HG03565 (cell line): ENCODE data around the gene MUC5B.
"Not testable (repeated sequence)": the region's sequence is repeated elsewhere in the genome, so short reads cannot be mapped to it uniquely, and the experiment has no call there.

Source experiments
- ATAC-seq: cut with Tn5 transposase; IDR thresholded peaks from one replicate; pipeline ENCODE4 v1.9.1; 2021; ENCODE audit warnings: mild to moderate bottlenecking, moderate library complexity; ENCODE audit not compliant: unreplicated experiment

Gene MUC5B

GRCh38 chr11:1261241-1262071 lies 38.6 kb downstream of the MUC5B start:
- ATAC-seq, result no peak

DNA sequence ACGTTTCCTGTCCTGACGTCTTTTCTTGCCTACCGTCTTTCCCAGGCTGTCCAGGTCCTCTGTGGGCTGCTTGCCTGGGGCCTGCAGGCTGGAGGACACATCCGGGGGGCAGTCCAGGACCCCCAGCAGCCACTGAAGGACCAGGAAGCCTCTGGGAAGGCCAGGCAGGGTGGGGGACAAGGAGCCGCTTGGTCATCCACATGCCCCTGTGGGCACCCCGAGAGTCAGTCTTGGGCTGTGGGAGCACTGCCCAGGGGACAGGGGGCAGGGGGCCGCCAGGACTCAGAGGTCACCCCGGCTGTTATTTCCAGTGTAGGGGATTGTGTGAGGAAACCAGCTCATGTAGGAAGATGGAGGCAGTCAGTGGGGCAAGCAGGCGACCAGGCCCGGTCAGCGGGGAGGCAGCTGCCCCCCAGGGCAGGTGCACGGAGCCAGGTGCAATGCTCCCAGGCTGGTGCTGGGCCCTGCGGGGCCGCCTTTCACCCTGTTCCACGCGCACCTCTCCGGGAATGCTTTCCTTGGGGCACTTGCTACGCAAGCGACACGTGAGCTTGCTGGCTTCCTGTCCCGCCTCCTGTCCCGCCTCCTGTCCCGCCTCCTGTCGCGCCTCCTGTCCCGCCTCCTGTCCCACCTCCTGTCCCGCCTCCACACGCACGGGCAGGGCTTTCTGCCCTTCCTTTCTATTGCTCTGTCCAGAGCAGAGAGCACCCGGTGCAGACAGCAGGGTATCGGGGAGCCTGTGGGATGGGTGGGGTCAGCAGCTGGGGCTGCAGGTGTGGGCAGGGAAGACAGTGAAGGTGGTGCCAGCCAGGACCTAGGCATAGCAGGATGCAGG lies 39.5 kb downstream of the MUC5B start:
- ATAC-seq, result no peak

DNA sequence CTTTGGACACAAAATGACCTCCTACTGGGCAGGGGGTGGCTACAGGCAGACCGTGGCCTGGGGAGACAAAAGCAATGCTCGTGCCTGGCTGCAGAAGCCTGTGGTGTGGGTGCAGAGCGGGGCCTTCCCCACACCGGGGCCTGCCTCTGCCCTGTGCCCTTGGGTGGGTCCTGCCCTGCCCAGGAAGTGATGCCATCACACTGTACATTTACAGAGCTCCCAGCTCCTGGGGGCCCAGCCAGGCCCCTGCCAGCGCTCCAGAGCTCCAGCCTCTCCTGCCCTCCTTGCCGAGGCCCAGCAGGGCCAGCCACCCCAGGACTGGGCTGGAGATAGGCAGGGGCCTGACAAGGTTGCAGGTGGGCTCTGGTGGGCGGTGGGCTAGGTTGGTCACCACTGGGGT lies 40.1 kb downstream of the MUC5B start:
- ATAC-seq, result no peak

GRCh38 chr11:1264444-1264843 lies 41.6 kb downstream of the MUC5B start:
- not testable (repeated sequence) for ATAC-seq

GRCh38 chr11:1265480-1265879 lies 42.6 kb downstream of the MUC5B start:
- ATAC-seq, result not testable (repeated sequence)

DNA sequence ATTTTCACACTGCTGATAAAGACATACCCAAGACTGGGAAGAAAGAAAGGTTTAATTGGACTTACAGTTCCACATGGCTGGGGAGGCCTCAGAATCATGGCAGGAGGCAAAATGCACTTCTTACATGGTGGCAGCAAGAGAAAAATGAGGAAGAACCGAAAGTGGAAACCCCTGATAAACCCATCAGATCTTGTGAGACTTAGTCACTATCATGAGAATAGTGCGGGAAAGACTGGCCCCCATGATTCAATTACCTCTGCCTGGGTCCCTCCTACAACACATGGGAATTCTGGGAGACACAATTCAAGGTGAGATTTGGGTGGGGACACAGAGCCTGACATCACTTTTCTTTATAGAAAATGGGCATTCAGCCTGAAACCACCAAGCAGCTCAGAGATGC lies 44.1 kb downstream of the MUC5B start:
- ATAC-seq, result not testable (repeated sequence)

DNA sequence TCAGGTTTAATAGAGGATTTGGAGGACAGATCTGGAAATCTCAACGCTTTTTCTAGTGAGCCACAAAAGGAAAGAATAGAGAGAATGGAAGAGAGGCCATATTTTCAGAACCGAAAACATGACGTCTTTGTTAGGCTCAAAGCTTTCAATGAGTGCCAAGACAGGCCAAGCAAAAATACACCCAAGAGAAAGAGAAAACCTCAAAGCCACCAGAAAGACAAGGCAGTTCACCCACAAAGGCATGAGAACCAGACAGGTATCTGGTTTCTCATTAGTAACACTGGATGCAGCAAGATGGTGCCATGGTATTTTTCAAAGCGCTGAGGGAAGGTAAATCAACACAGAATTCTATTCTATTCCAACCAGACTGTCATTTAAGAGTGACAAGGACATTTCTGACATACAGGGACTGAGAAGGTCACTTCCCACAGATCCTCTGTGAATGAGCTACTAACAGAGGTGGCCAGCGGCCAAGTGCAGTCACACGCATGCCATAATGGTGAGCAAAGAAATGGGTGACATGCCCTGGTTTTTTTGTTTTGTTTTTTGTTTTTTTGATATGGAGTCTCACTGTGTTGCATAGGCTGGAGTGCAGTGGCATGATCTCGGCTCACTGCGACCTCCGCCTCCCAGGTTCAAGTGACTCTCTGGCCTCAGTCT lies 44.7 kb downstream of the MUC5B start:
- ATAC-seq, result no peak

DNA sequence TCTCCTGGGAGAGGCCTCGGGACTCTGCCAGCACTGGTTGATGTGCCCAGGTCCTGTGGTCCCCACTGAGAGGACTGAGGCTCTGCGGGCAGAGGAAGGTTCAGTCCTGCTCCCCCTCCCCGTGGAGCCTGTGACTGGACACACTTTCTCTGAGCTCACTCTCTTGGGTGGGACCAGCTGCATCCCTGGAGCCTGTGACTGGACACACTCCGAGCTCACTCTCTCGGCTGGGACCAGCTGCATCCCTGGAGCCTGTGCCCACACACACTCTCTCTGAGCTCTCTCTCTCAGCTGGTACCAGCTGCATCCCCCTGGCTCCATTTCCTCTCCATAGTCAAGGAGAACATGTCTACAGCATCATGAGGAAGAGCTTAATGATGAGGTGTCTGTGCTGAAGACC lies 47.1 kb downstream of the MUC5B start:
- ATAC-seq, result no peak

DNA sequence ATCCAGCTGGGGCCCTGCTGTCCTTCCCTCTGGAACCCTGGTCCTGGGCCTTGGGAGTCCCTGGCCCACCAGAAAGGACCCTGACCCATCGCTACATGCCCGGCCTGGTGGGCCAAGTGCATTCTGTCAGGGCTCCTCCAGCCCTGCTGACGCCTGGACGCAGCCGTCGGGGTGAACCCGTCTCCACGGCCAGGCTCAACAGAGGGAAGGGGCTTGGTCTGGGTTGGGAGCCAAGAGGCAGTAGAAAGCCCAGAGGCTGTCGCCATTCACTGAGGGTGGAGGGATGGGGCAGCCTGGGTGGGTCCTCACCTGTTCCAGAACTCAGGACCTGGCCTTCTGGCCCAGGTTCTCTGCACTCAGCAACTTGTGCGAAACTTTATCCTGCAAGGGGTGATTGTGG lies 47.6 kb downstream of the MUC5B start:
- ATAC-seq, result no peak

DNA sequence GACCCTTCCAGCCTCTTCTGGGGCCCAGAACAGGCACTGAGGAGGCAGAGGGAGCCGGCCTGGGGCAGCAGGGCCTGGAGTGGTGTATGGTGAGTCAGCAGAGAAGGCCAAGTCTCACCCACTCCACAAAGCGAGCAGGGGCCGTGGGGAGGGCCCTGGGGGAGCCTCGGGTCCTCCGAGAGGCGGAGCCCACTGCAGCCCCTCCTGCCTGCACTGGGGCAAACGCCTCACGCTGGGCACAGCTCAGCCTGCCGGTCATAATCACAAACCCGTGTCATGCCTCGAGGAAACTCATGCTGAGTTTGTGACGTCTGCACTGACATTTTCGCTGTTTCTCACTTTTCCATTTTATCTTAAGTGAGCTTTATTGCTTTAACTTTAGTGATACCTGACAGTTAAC lies 48.1 kb downstream of the MUC5B start:
- ATAC-seq, result no peak

- no peak for ATAC-seq
These were observed 48.5 kb downstream of the MUC5B start for GRCh38 chr11:1271406-1271805.

GRCh38 chr11:1271927-1272326 lies 49.1 kb downstream of the MUC5B start:
- ATAC-seq, result no peak

- ATAC-seq, result no peak
These were observed 49.7 kb downstream of the MUC5B start for GRCh38 chr11:1272531-1272930.

DNA sequence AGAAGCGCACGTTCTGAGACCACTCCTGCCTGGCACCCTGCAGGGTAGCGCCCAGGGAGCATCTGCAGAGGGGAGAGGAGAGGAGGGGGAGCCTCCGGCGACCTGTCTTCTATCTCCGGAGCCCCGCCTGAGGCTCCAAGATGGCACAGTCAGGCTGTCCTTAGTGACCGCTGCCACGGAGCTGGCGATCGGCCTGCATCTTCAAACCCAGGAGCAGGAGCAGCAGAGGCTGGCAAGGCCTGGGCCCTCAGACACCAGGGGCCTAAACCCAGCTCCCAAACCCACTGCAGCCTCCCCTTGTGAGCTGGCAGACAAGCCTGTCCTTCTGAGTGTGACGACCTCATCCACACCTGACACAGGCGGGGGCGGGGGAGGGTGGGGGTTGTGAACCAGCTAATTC lies 51.6 kb downstream of the MUC5B start:
- ATAC-seq, result no peak

DNA sequence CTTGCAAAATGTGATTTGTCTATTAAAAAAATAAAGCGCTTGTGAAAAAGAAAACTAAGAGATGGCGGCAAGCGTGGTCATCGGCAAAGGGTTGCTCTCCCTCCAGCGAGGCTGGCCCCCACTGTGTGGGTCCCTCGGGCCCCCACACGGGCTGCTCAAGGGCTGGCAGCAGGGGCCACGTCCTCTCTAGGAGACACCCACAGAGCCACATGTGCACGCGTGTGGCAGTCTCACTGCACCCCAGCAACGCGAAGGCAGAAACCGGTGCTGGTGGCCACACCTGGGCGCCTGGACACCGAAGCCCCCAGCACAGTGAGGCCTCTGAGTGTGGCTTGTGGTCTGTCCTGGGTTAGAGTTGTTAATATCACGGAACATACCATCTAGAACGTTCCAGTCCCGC lies 52.2 kb downstream of the MUC5B start:
- no peak for ATAC-seq

- ATAC-seq, result no peak
These were observed 53.4 kb downstream of the MUC5B start for GRCh38 chr11:1276041-1276790.

DNA sequence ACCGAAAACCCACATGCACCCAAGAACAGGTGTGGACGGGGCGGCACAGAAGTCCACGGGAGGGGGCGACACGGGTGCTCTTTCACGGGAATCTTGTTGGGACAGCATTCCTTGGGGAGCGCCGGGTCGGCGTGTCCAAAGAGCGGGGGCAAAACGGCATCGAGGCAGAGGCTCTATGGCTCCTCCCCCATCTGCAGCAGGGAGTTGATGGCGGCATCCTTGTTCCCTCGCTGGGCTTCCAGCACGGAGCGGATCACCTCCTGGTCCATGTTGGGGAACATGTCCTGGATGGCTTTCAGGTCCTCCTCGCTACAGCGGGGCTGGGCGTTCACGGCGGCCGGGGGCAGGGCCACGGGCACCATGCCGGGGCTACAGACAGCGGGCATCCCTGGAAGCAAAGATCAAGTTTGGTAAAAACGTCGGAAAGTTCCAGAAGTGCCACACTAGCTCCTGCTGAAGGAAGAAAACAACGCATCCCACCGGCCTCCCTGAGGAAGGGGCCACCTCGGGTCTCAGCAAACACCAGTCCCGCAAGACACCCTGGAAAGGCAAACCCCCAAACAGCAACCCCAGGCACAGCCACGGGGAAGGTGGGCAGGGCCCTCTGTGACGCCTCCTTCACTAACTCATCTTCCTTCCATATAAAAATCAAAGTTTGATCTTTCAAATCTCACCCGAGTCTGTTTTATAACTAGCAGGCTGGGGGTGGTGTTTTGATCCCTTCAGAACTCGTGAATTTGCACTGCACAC lies 54.2 kb downstream of the MUC5B start:
- ATAC-seq, result no peak

GRCh38 chr11:1277936-1278512 lies 55.2 kb downstream of the MUC5B start:
- ATAC-seq, result no peak

GRCh38 chr11:1278766-1279673 lies 56.2 kb downstream of the MUC5B start:
- no peak for ATAC-seq
